Peyer's patch (tissue), 4 donors: ENCODE data around the gene MARCHF7.

Source experiments
- CTCF ChIP-seq, 6 experiments: fragments of 450-650 bp in 4 of 6; fragments of 200-600 bp in 2 of 6; sonication (generic) in 1 of 6; IDR thresholded peaks; one replicate each; pipeline ENCODE4 v1.5.1; 2017 to 2019; ENCODE audit warnings: antibody characterized with exemption in 6 of 6, mild to moderate bottlenecking in 3 of 6, moderate library complexity in 1 of 6
- POLR2A ChIP-seq, 2 donors: fragments of 450-650 bp; IDR thresholded peaks; one replicate each; pipeline ENCODE4 v1.5.1; 2017; ENCODE audit warnings: antibody characterized with exemption in 2 of 2, mild to moderate bottlenecking in 2 of 2, moderate library complexity in 2 of 2

- peak; percentile 4 to 81 (median 52) for TF ChIP-seq CTCF (IDR thresholded peaks at IDR 0.05)
- peak; percentile 90 to 93 for TF ChIP-seq POLR2A (IDR thresholded peaks at IDR 0.05)
Measured at GRCh38 chr2:159712143-159712928, at the start of gene MARCHF7.
